Stimulated activated CD8-positive, alpha-beta memory T cell treated with anti-CD3 and anti-CD28 coated beads, Interleukin-7, amount 100 ng/mL, for 48 hours (primary cell): Measurements from ENCODE around the gene FBXL20.
A peak's percentile ranks its signal among the peaks of the same experiment; 100 is the strongest.
"Not testable (repeated sequence)": the region's sequence is repeated elsewhere in the genome, so short reads cannot be mapped to it uniquely, and the experiment has no call there.

Experiments used
- DNase-seq, 2 donors: peaks; one replicate each; pipeline ENCODE4 v3.0.0-alpha.2; 2020; ENCODE audit warnings: low read depth in 1 of 2; ENCODE audit errors: extremely low read depth in 1 of 2

FBXL20 gene

DNA sequence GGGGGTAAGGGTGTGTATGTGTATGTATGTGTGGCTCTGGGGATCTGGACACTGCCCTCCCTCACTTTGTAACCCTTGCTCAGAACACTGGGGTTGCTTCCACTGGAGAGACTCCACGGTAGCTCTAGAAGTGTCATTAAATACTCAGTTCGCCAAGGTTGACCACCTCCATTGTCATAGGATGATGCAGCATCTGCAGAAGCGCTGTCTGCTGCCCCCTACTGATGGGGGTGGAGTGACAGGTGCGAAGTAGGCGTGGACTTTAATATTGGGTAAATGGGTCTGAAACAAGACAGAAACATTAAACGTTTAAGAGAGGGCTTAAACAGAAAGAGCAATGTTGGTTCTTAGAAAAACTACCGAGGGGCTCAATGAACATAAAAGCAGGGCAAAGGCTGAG, 140.1 kb downstream of the FBXL20 start:
- DNase-seq, result peak in 1 of 2 donors; percentile 26

DNA sequence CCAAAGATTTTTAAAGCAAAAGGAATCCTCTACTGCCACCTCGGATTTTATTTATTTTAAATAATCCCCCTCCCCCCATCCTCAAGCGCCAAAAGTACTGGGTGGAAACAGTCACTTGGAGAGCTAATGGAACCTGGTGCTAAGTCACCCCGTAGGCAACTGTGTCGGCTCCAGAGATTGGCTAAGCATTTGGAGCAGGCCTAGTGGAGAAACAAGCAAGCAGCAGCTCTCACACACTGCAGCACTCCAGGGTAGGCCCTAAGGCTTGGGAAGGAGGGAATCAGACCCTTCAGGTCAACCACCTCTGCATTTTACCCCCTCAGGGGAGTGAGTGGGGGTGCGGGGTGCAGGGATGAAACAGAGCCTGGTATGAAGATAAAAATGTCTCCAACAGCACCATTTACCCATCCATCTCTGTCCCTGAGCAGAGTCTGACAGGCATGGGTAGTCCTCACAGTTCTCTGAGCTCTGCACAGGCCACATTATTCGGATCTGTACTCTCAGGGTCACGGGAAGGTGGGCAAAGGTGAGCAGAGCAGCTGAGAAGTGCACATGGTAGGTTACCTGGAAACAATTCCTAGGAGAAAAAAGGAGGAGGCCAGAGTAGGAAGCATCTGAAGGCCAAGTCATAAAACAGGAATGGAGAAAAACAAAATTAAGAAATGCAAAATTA, 148.5 kb downstream of the FBXL20 start:
- no peak for DNase-seq

DNA sequence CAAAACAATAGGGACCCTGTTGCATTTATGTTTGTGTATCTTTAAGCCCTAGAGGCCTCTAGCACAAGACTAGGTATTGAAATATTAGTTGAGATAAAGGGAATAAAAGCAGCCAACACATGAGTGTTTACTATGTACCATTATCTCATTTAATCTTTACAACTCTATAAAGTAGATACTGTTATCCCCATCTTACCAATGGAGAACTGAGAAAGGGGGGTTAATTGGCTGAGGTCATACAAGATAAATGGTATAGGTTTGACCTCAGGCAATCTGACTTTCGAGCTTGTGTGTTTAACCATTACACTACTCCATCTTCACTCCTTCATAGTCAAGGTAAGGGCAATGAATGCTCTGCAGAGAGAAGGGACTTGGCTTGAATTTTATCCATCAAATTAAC, 149.4 kb downstream of the FBXL20 start:
- no peak for DNase-seq

GRCh38 chr17:39250076-39250475, 151.3 kb downstream of the FBXL20 start:
- not testable (repeated sequence) for DNase-seq

DNA sequence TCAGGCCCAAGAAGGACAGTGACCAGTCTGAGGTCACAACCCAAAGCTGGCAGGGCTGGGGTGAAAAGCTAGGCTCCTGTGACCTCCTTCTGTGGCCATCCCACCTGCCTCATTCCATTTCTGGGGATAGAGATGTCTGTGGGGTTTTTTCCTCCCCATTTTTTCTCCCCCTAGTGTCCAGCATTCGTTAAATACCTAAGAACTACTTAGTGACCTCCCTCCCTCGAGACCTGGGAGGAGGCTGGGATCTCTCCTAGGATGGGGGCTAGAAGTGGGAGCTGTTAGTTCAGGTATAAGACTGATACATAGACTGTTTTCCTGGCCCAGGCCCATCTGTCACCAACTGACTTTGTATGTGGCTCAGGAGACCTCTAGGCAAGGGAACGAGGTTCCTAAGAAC, 155.2 kb downstream of the FBXL20 start:
- DNase-seq, result no peak

- peak; percentile 50 to 77 for DNase-seq
Observed at GRCh38 chr17:39244600-39245570, 156.5 kb downstream of the FBXL20 start.

DNA sequence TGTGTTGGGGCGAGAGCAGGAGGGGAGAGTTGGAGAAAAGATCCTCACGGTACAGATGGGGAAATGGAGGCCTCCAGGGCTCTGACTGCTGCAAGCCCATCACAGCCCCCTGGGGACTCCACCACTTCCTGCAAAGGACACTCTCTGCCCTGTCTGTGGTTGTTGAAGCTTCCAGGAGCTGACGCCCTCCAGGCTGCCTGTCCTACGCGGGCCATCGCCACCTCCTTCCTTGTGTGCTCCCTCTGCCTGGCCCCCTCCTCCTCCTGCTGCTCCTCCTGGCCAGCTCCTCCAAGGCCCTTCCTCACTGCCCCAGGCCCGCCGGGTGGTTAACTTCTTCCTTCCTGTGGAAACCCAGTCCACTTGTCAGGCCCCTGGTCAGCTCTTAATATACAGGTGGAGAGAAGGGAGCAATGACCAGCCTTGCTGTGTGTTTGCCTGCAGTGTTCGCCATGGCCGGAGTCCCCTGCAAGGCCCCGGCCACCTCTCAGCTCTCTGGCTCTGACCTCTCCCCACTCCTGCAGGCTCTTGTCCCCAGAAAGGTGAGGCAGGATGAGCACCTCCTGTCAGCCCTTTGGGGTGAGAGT, 157.3 kb downstream of the FBXL20 start:
- DNase-seq, result no peak

GRCh38 chr17:39243155-39243554, 158.3 kb downstream of the FBXL20 start:
- DNase-seq, result no peak

DNA sequence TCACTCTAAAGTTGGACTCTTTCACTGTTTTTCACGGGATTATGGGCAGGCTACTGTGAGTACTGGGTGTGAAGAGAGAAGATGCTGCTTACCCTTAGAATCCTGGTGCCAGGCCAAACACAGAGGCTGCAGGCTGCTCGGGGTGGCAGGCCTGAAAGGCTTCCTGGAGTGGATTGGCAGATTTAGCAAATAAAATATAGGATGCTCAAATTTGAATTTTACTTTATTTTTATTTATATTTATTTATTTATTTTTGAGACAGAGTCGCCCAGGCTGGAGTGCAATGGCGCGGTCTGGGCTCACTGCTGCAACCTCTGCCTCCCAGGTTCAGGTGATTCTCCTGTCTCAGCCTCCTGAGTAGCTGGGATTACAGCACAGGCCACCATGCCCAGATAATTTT, 160.8 kb downstream of the FBXL20 start:
- DNase-seq, result no peak

DNA sequence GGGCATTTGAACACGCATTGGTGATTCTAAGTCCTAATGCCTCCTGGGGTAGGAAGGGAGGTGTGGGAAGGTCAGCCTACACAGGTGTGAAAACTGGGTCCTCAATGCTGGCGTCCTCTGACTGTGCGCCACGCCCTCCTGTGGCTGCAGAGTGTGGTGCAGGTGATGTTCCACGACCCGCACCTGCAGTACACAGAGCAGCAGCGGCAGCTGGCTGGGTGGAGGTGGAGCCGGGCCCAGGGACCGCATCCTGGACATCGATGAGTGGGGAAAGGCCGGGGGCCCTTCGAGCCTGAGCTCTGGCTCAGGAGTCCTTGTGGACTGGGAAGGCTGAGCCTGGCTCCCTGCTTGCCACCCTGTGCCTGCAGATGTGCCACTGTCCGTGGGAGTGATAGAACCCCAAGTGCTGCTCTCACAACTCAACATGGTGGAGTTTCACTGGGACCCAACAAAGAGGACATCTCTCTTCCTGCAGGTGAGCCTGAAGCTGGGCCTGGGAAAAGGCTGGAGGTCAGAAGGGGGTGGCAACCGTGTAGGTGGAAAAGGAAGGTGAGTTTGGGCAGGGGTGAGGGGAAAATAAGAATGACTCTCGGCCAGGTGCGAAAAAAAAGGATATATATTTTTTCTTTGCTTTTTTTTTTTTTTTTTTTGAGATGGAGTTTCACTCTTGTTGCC, 161.6 kb downstream of the FBXL20 start:
- peak in 1 of 2 donors; percentile 51 for DNase-seq

DNA sequence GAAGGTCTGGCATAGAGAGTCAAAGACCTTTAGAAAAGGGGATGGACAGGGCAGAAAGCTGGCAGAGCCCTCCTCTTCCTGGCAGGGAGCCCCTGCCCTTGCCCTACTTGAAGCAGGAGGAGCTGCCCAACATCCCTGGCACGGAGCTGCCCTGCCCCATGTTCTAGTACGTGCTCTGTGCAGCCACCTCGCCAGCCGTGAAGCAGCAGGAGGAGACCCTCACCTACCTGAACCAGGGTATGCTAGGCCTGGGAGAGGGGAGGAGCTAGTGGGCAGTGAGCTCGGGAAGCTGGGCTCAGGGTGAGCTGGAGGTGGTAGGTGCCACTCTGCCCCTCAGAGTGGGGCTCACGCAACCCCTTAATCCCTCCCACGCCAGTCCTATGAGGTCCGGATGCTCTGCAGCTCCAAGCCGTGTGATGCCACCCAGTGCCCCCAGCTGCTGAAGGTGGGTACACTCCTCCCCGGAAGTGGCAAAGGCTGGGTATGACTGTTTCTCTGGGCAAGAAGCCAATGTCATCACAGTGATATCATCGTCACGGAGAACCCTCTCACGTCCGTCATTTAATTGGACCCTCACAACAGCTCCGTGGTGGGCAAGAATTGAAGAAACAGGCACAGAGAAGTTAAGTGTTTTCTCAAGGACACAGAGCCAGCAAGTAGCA, 163.0 kb downstream of the FBXL20 start:
- DNase-seq, result peak in 1 of 2 donors; percentile 61

GRCh38 chr17:39237586-39237985, 163.8 kb downstream of the FBXL20 start:
- no peak for DNase-seq

DNA sequence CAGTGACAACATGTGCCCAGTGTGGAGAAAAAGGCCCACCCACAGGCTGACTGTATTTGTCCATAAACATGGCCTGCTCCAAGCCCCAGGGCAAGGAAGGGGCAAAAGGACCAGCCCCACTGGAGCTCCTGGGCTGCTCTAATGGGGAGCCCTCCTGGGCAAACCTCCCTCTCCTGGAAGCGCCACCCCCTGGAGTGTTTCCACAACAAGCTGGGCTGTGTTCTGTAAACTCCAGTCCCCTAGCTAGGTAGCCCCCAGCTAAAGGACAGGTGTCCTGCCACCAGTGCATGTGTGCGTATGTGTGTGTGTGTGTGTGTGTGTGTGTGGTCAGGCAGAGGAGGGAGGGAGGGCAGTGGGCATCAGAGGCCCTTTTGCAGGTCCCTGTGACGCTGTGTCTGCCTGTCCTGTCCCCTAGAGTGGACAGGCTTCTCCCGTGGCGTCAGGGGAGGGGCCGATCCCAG, 164.4 kb downstream of the FBXL20 start:
- DNase-seq, result no peak

DNA sequence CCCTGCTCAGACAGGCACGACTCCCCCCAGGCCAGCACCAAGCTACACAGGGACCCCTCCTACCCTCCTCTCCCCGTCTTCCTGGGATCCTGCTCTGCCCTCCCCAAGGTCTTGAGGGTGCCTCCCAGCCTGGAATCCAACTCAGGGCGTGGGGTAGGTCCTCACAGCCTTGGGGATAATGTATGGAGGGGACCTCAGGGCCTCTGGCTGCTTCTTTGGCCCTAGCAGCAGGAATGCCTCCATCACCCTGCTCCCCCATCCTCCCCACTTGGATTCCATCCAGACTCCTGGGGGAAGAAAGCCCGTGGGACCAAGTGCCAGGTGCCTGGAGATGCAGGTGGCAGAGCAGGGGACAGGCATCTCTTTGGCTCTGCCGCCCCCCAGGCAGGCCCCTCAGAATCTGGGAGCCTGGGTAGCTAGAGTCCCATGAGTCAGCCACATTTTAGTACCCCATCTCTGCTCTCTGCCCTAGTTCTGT, 164.9 kb downstream of the FBXL20 start:
- DNase-seq, result no peak

- DNase-seq, result peak in 1 of 2 donors; percentile 35
Observed at GRCh38 chr17:39235555-39236449, 165.6 kb downstream of the FBXL20 start.

- DNase-seq, result peak; percentile 23 to 44
Observed at GRCh38 chr17:39231591-39232551, 169.6 kb downstream of the FBXL20 start.

GRCh38 chr17:39231091-39231561, 170.3 kb downstream of the FBXL20 start:
- DNase-seq, result no peak

GRCh38 chr17:39230361-39230760, 171.1 kb downstream of the FBXL20 start:
- no peak for DNase-seq
